ENCODE measurements around the gene PDE3B.
"Not testable (repeated sequence)": the region's sequence is repeated elsewhere in the genome, so short reads cannot be mapped to it uniquely, and the experiment has no call there.

DNA sequence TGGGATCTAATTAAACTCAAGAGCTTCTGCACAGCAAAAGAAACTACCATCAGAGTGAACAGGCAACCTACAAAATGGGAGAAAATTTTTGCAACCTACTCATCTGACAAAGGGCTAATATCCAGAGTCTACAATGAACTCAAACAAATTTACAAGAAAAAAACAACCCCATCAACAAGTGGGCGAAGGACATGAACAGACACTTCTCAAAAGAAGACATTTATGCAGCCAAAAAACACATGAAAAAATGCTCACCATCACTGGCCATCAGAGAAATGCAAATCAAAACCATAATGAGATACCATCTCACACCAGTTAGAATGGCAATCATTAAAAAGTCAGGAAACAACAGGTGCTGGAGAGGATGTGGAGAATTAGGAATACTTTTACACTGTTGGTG lies 240.1 kb downstream of the PDE3B start:
- not testable (repeated sequence) for TF ChIP-seq CTCF (IDR thresholded peaks at IDR 0.05; ENCODE audit: low read depth, low read length); EZH2phosphoT487 (IDR thresholded peaks at IDR 0.05; ENCODE audit: low read depth)
